Renal cortex interstitium (tissue), 11 donors: ENCODE data around the gene FBXO45. TPM values are rescaled to one million over a fixed set of nuclear protein-coding genes. Genes with fewer than 3 reads are reported as not detected.
"Not testable (repeated sequence)": the region's sequence is repeated elsewhere in the genome, so short reads cannot be mapped to it uniquely, and the experiment has no call there.

Source experiments
- DNase-seq, 11 donors: peaks; one replicate each; pipeline ENCODE4 v3.0.0-alpha.2; 2013; ENCODE audit warnings: low read depth in 9 of 11, low spot score in 4 of 11; ENCODE audit errors: extremely low read depth in 1 of 11
- polyA plus RNA-seq, 3 donors: library from polyadenylated mRNA; unstranded; fragments of 120-200 nt; gene quantifications; one replicate each; pipeline ENCODE4 v1.2.1, GENCODE V29; 2013; ENCODE audit not compliant: insufficient read length in 3 of 3

FBXO45 gene
- polyA plus RNA-seq, 3 donors = 12.4 to 18.3 (median 15.4) TPM

DNA sequence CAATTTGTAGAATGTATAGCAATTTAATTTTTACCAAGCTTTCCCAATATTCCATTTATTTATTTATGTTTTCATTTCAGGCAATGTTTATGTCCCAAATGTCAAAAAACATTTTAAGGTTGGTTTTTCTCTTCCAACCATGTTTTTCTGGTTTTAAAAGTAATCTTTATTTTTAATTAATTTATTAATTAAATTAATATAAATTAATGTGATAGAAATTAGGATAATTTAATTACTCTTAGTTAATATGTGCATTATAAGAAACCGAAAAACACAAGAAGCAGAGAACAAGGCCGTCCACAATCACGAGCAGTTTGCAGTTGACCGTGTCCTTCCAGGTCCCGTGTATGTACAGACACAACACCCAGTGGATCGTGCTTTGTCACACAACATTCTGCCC is 34.2 kb downstream of the FBXO45 start:
- no peak for DNase-seq

DNA sequence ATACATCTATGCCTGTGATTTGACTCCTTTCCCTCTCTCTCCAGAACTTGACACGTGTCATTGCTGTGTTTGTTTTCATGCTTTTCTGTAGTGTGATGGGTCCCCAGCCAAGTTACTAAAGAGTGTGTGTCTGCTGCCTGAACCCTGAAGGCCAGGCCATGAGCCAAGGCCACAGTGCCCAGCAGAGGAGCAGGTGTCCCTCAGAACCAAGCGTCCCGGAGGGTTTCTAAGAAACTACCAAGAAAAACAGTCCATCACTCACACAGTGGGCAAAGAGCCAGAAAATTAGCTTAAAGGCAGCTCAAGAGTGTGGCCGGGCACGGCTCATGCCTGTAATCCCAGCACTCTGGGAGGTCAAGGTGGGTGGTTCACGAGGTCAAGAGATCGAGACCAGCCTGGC is 35.2 kb downstream of the FBXO45 start:
- no peak for DNase-seq

DNA sequence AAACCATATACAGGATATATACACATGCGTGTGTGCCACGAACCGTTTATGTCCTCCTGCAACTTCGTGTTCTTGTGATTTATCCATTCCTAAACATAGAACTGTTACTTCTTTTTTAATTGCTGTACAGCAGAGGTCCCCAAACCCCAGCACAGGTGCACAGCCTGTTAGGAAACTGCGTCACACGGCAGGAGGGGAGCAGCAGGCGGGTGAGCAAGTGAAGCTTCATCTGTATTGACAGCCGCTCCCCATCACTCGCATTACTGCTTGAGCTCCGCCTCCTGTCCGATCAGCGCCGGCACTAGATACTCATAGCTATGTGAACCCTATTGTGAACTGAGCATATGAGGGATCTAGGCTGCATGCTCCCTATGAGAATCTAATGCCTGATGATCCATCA is 36.1 kb downstream of the FBXO45 start:
- DNase-seq = no peak

DNA sequence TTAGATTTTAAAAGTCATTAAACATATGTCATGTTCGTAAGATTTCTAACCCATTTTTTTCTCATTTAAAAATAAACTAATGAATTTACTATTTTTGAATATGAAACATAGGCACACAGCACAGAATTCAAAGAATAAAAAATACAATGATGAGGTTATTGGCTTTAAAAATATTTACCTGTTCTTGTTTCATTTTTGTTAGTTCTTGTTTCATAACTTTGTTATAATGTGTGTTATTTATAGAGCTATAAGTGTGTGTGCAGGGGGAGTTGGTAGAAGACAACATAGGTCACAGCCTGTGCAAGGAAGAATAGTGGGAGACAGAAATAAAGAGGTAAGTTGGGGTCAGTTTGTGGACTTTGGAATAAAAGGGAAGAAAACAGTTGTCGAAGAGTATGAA is 40.2 kb downstream of the FBXO45 start:
- DNase-seq = no peak

DNA sequence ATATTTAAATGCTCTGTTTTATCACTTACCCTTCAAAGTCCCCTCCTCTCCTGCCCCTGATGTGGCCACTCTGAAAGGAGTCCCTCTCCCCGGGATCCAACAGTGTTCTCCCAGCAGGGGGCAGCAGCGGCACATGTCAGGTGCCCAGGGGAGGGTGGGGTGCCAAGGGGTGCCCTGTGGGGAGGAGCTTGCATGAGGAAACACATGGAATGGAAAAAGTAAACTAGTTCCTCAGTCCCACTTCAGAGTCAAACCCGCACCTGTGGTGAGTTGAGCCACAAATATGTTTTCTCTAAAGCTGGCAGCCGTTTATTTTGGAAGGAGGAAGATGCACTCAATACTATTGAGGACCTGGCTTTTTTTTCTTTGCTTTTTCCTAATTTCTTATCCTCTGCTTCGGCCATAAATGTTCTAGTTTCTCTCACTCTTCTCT is 40.9 kb downstream of the FBXO45 start:
- peak in 9 of 11 donors; percentile 38 to 81 (median 59) for DNase-seq

DNA sequence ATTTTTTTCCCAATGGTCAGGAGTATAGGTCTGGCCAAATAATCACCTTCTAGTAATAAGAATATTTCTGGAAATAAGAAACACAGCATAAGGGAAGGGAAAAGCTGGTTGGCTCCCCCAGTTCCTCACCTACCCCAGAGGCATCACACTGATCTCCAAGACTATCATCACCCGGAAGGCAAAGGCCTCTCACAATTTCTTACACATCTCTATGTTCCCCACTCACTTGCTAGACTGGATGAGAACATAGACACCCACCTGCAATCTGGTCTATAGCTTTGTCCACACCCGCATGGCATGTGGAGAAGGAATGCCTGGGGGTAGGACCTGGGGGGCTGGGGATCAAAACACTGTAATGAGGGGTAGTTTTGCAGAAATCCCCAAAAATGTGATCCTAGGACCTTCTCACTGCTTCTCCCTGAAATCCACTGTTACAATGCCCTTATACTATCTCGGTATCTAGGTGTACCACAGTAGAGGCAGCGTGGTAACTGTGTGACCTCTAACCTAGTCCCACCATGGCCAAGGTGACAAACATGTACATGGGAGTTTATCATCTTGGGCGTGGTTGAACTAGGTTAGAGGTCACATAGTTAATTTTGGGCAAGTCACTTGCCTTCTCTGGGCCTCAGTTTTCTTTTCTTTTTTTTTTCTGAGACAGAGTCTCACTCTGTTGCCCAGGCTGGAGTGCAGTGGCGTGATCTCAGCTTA is 41.5 kb downstream of the FBXO45 start:
- no peak for DNase-seq

DNA sequence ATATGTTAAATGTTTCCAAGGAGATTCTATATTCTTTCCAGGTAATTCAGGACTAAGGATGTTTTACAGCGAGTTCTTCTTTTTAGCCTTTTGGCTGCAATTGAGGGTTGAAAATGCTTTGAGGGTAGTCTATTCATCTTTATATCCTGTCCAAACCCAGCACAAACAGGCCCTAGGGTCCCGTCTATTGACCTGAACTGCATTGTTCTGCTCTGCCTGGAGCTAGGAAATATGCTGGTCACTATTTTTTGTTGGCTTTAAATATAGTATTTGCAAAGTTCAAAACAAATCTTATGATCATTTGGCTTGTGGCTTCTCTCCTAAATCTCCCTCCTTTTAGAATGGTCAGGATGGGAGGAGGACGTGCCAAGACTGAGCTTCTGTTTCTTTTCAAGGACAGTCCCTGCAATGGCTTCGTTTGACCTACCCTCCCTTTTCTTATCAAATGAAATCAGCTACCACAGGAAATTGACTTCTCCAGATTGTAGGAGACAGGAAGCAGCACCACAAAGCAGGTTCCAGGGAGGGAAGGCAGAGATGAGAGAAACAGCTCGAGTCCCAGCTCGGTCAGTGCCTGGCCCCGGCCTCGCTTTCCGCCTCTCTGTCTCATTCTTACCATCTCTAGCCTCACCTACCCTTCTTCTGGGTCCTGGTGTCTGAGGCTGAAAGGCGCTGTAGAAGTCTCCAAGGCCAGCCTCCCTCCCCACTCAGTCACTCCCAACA is 43.5 kb downstream of the FBXO45 start:
- no peak for DNase-seq

DNA sequence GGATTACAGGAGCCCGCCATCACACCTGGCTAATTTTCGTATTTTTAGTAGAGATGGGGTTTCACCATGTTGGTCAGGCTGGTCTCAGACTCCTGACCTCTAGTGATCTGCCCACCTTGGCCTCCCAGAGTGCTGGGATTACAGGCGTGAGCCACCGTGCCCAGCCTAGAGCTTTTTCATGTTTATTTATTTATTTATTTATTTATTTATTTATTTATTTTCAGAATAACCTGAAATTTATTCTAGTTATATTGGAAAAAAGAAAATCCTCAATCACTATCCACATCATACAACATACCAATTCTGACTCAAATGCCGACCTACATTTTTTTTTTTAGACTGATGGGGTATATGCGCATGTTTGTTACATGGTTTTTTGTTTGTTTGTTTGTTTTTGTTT is 46.8 kb downstream of the FBXO45 start:
- not testable (repeated sequence) for DNase-seq

DNA sequence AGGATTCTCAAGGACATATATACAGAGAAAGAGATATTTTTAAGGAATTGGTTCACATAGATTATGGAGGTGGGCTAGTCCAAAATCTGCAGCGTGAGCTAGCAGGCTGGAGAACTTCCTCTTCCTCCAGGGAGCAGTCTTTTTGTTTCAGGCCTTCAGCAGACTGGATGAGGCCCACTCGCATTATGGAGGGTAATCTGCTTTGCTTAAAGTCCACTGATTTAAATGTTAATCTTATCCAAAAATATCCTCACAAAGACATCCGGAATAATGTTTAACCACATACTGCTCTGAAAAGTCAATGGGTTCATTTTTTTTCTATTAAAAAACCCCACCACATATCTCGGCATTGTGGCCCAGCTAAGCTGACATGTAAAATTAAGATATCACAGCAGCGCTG is 48.8 kb downstream of the FBXO45 start:
- no peak for DNase-seq

DNA sequence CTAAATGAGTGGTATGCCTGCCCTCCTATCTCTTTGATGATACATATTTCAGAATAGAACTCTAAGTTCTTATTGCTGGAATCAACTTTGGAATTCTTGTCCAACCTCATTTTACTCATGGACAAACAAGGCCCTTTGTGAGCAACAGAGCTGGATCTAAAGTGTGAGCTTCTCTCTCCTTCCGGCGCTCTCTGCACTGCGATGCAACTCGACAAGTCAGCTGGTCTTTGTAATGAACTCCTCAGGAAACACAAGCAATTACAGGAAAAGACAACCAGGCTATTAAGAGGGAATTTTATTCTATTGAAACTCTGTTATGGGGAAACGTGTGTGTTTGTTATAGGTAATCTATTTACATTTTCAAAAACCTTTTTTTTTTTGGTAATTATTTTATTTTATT is 50.8 kb downstream of the FBXO45 start:
- DNase-seq = no peak

DNA sequence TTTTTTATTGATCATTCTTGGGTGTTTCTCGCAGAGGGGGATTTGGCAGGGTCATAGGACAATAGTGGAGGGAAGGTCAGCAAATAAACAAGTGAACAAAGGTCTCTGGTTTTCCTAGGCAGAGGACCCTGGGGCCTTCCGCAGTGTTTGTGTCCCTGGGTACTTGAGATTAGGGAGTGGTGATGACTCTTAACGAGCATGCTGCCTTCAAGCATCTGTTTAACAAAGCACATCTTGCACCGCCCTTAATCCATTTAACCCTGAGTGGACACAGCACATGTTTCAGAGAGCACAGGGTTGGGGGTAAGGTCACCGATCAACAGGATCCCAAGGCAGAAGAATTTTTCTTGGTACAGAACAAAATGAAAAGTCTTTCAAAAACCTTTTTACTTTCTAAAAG is 51.2 kb downstream of the FBXO45 start:
- DNase-seq = not testable (repeated sequence)

DNA sequence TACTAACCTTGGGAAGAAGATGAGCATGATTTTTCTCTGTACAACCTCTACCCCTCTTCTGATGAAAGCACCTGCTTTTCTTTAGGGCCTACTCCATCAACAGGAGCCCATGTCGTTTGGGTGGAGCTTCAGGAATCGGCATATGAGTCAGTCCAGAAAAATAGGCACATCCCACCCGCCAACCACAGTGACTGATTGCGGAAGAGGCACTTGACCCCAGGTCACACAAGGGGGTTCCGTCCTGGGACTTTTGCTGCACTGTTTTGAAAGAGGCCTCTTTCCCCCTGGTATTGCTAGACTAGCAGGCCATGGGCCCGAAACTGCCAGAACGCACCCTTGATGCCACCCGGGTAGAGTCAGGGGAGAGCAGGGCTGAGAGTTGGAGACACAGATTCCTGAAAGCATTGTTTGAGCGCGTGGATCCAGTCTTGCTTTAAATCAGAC is 51.7 kb downstream of the FBXO45 start:
- no peak for DNase-seq

DNA sequence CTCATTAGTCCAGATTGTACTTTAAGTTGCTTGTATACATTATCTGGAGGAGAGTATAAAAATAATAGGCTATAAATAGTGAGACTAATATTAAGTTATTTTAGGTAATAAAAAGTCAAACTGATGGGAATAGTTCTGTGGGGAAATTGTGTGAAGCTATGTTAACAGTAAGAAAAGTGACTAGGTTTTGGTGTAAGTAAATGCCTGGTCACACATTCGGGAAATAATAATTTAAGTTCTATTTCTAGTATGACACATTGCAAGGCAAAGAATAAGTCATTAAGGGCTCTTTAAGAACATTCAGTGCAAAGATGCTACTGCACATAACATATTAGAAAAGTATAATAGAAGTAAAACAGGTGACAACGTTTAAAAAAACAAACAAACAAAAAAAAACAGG is 52.2 kb downstream of the FBXO45 start:
- DNase-seq = no peak

DNA sequence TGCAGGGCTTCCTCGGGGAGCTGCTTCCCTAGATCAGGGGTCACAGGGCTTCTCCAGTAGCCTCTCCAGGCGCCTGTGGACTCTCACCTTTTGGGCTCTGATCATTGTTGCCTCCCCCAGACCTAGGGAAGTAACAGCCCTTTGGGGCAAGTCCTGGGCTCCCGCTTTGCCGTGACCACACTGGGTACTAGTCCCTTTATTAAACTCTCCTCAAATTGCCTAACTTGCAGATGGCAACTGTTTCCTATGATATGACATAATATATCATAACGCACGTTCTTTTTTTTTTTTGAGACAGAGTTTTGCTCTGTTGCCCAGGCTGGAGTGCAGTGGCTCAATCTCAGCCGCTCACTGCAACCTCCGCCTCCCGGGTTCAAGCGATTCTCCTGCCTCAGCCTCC is 53.2 kb downstream of the FBXO45 start:
- no peak for DNase-seq

DNA sequence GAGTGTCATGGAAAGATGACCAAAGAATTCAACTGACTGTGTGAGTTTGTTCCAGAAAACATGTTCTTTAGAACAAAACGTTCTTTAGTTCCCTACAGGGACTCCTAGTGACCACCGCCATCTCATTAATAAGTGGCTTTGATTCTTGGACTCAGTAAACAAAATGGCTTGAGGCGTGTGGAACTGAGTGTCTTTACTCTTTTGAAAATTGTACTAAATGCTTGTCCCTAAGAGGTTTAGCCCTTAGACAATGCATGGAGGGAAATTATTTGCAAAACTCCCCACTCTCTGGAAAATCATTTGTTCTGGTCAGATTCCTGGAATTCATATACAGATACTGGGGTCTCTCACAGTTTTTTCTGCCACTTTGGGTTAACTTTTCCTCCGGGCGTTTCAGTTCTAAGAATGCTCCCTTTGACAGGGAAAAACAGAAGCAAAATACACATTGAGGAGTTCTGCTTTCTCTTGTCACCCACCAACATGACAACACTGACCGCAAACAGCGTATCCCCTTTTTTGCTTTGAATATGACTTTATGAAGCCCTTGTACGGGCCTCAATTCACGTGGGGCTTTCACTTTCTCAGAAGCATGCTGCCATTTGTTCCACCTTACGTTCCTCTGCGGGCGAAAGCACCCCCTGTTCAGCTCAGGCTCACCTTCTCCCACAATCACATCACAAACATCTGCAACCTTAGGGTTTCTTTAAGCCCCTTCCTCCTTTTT is 55.8 kb downstream of the FBXO45 start:
- DNase-seq = no peak

DNA sequence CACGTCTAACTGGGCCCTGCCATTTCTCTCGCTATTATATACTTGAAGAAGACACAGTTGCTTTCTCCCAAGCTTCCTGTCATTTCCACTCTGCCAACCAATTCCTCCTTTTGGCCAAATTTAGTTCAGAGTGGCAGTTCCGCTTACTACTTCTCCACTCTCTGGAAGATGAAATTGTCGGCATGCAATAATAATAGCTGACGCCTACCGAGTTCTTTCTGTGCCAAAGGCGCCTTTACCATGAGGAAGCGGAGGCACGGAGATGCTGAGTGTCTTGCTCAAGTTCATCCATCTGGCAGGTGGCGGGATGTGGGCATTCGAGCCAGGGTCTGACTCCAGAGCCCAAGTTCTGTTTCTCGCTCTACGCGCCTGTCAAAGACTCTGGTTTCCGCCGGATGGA is 56.4 kb downstream of the FBXO45 start:
- DNase-seq = no peak

DNA sequence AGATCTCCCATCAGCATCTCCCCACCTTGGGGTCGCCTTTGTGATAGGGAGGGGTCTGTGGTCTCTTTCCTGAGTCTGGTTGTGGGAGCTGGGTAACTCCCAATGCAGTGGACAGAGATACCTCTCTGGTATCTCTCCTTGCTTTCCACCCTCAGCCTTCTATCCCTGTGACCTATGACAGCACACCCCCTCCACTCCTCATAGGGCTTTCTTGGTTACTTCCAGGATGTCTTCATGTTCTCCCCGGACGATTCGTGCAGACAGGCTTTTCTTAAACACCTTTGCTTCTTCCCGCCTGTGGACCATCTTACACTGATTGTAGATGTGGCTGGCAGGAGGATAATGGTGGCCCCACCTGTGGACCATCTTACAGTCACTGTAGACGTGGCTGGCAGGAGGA is 56.9 kb downstream of the FBXO45 start:
- DNase-seq = no peak

DNA sequence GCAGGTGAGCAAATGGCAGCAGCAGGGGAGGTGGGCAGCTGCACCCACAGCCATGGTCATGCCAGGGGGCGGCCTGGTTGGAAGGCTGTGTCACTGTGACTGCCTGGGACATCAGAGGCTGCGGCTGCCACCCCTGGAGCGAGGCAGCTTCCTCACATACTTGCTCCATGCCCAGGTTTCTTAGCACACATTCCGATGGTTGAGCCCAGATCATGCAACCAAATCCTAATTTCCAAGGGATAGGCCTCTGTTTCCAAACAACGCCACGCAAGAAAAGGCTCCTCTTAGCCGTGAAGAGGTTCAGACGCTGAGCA is 59.4 kb downstream of the FBXO45 start:
- DNase-seq = no peak

DNA sequence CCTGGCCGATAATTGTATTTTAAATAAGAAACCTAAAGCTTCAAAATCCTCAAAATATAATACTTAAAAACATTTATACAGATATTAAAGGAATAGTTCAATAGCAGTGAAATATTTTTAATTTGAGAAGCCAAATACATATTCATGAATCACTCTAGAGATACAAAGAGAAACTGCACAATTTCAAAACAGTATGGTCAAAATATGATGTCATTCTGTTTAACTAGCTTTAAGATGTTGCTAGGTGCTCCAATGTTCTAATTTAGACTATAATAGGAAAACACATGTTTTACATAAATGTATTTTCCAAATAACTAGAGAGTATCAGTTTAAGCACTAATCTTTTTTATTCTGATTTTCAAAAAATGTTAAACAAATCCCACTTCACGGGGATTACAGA is 60.8 kb downstream of the FBXO45 start:
- DNase-seq = no peak

DNA sequence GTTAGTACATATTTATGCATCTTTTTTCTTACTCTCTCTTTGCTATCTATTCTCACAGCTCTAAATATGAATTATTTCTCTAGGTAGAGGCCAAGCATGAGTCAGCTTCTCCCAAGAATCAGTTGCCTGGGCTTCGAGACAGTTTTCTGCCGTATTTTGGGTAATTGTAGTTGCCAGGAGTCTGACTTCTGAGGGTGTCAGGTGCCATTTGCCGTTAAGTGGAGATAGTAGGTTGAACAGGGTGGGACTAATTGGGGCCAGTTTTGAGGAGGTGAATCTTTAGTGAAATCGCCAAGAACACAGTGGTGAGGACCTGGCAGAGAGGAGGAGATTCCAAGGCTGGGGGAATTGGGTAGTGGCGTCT is 63.2 kb downstream of the FBXO45 start:
- DNase-seq = no peak
